Ovary (tissue), 9 donors: ENCODE measurements around the gene PRDM16. TPM values are rescaled to one million over a fixed set of nuclear protein-coding genes. Genes with fewer than 3 reads are reported as not detected.
A peak's percentile ranks its signal among the peaks of the same experiment; 100 is the strongest.

Experiments used
- DNase-seq, 5 donors: peaks; one replicate each; pipeline ENCODE4 v3.0.0-alpha.2; 2019 to 2020
- H3K27ac ChIP-seq, 2 donors: fragments of 200-600 bp; one replicate each; pipeline versions ENCODE4 v1.5.1 to v1.8.0; 2019 to 2022
- H3K27me3 ChIP-seq: fragments of 200-600 bp; one replicate; pipeline ENCODE4 v1.8.0; 2022
- H3K36me3 ChIP-seq: fragments of 200-600 bp; sonication (generic); one replicate; pipeline ENCODE4 v1.5.1; 2019
- H3K4me1 ChIP-seq: one replicate; pipeline ENCODE4 v1.8.1; 2013; ENCODE audit warnings: mild to moderate bottlenecking, moderate library complexity; ENCODE audit not compliant: insufficient read depth
- H3K4me3 ChIP-seq: fragments of 200-600 bp; sonication (generic); one replicate; pipeline ENCODE4 v1.5.1; 2017
- H3K9me3 ChIP-seq, 2 donors: fragments of 200-600 bp in 1 of 2; sonication (generic) in 1 of 2; one replicate each; pipeline versions ENCODE4 v1.5.1 to v1.8.1; 2013 to 2019; ENCODE audit warnings: mild to moderate bottlenecking in 1 of 2, moderate library complexity in 1 of 2
- CTCF ChIP-seq, 3 donors: fragments of 450-650 bp in 2 of 3; fragments of 200-600 bp in 1 of 3; IDR thresholded peaks; one replicate each; pipeline versions ENCODE4 v1.5.1 to v1.8.0; 2016 to 2022; ENCODE audit warnings: antibody characterized with exemption in 3 of 3, mild to moderate bottlenecking in 1 of 3
- EP300 ChIP-seq: sonication (generic); formaldehyde crosslinking; IDR thresholded peaks from one replicate; pipeline ENCODE4 v1.6.1; 2017; ENCODE audit warnings: antibody characterized with exemption
- POLR2A ChIP-seq: fragments of 450-650 bp; IDR thresholded peaks from one replicate; pipeline ENCODE4 v1.6.1; 2017; ENCODE audit warnings: antibody characterized with exemption, mild to moderate bottlenecking, moderate library complexity
- WGBS, 3 donors: extraction: QIAGEN DNeasy Blood & Tissue Kit in 1 of 3; methylation state at CpG; one replicate each; pipeline versions ENCODE4 v1.1.5 to v1.1.7; 2013 to 2017; 5-methylcytosine and 5-hydroxymethylcytosine counted together
- intact Hi-C, 4 donors: fragments of 100-400 bp; cut with DNase I; formaldehyde crosslinking; loops; one replicate each; pipeline versions ENCODE4 v1.11.0 to v1.15.1; 2022 to 2023
- polyA plus RNA-seq, 2 donors: library from polyadenylated mRNA; stranded (reverse); fragments of 200-250 nt in 1 of 2; fragments of 350-450 nt in 1 of 2; fragmentation: Illumina TruSeq in 1 of 2; extraction: RNeasy Lipid Tissue Mini Kit (QIAGEN cat#74804) in 1 of 2; gene quantifications; one replicate each; pipeline ENCODE4 v1.2.3, GENCODE V29; 2013 to 2014
- total RNA-seq, 7 donors: library from RNA; depleted of rRNA in 2 of 7; stranded (reverse); fragments of >200 nt in 2 of 7; fragmentation: NEBNext Ultra II Directional in 3 of 7; extraction: Animal tissue kit (Norgen Biotek cat#: 25700) in 3 of 7; gene quantifications; one replicate each; pipeline versions ENCODE4 v1.1.0 to v1.2.4, GENCODE V29; 2016 to 2023
- donor health status: DM: no; HTN: no; CAD: no; lungs with moderate emphysema.
- donor health status: DM: no; HTN: no; CAD: no.
- donor health status: Bipolar disorder and iron deficiency.
- donor health status: DM: yes; HTN: yes; CAD: no.
- donor health status: DM: no; HTN: no; CAD: no.
- donor health status: DM: yes; HTN: yes; CAD: no.

Gene PRDM16
- total and polyA plus RNA-seq, 9 donors = 1.1 to 17.3 (median 3.9) TPM

- peak in 1 of 5 donors; percentile 17 for DNase-seq
- H3K27ac ChIP-seq = no peak overlapping the region
- intact Hi-C loops = no loop called here
- no peaks in the 10 kb centered on the region for H3K4me1 ChIP-seq
- no peak overlapping the region for H3K4me3 ChIP-seq
- TF ChIP-seq CTCF (IDR thresholded peaks at IDR 0.05) (no peak), EP300 (no peak), POLR2A (no peak)
- no peaks in the 10 kb centered on the region for H3K9me3 ChIP-seq
- no peaks in the 10 kb centered on the region for H3K27me3 ChIP-seq
- H3K36me3 ChIP-seq = no peaks in the 10 kb centered on the region
- WGBS, 3 donors = 26 to 40% (median 29%) methylated on average over 39 to 40 of the region's 40 CpGs
Measured at GRCh38 chr1:3323021-3323795, 254.2 kb downstream of the PRDM16 start.

GRCh38 chr1:3323796-3324703 lies 255.0 kb downstream of the PRDM16 start:
- DNase-seq = peak in 1 of 5 donors; percentile 23
- Histone ChIP-seq H3K36me3 (no peaks in the 10 kb centered on the region), H3K4me3 (no peak overlapping the region), H3K27me3 (no peaks in the 10 kb centered on the region), H3K9me3 (no peaks in the 10 kb centered on the region), H3K27ac (no peak overlapping the region), H3K4me1 (no peaks in the 10 kb centered on the region)
- 80 to 85% (median 82%) methylated on average over 26 of the region's 26 CpGs for WGBS, 3 donors
- no peak for TF ChIP-seq EP300
- TF ChIP-seq CTCF (IDR thresholded peaks at IDR 0.05) = no peak
- no peak for TF ChIP-seq POLR2A
- intact Hi-C loops = no loop called here

- Histone ChIP-seq H3K9me3 (no peaks in the 10 kb centered on the region), H3K4me3 (no peak overlapping the region), H3K4me1 (no peaks in the 10 kb centered on the region), H3K27ac (no peak overlapping the region), H3K27me3 (no peaks in the 10 kb centered on the region), H3K36me3 (no peaks in the 10 kb centered on the region)
- no peak for DNase-seq
- TF ChIP-seq EP300 = no peak
- no peak for TF ChIP-seq CTCF (IDR thresholded peaks at IDR 0.05)
- TF ChIP-seq POLR2A = no peak
- intact Hi-C loops = no loop called here
- WGBS, 3 donors = 91 to 96% (median 92%) methylated on average over 22 of the region's 22 CpGs
Measured at GRCh38 chr1:3324704-3325535, 255.9 kb downstream of the PRDM16 start.
